Body of pancreas (tissue), 4 donors: ENCODE results near the gene CCDC112. TPM values are rescaled to one million over a fixed set of nuclear protein-coding genes. Genes with fewer than 3 reads are reported as not detected.

Experiments
- ATAC-seq: fragments of 150-250 bp; one replicate; pipeline ENCODE4 v1.9.1; 2016
- DNase-seq, 4 donors: peaks; one replicate each; pipeline ENCODE4 v3.0.0-alpha.2; 2019
- H3K27ac ChIP-seq, 4 donors: fragments of 200-600 bp; sonication (generic); 1 replicate in 3 of 4; 2 replicates in 1 of 4; pipeline versions ENCODE4 v1.5.1 to v1.6.1; 2016 to 2019; ENCODE audit warnings: mild to moderate bottlenecking in 1 of 4, mixed read lengths in 1 of 4, moderate library complexity in 1 of 4
- H3K27me3 ChIP-seq, 2 donors: fragments of 200-600 bp; sonication (generic); one replicate each; pipeline ENCODE4 v1.6.0; 2016; ENCODE audit warnings: mild to moderate bottlenecking in 1 of 2
- H3K36me3 ChIP-seq, 2 donors: fragments of 200-600 bp; sonication (generic); replicated peaks in 1 of 2; 2 replicates each; pipeline ENCODE4 v1.5.1; 2016; ENCODE audit warnings: low read depth in 2 of 2; ENCODE audit not compliant: insufficient read depth in 1 of 2
- H3K4me1 ChIP-seq: fragments of 200-600 bp; sonication (generic); one replicate; pipeline ENCODE4 v1.6.0; 2016
- H3K4me3 ChIP-seq, 2 donors: fragments of 200-600 bp; sonication (generic); 1 replicate in 1 of 2; 2 replicates in 1 of 2; pipeline ENCODE4 v1.5.1; 2016 to 2019
- H3K9me3 ChIP-seq, 3 donors: fragments of 200-600 bp; sonication (generic); 1 replicate in 2 of 3; 2 replicates in 1 of 3; pipeline ENCODE4 v1.5.1; 2016
- CTCF ChIP-seq, 7 experiments: fragments of 450-650 bp in 4 of 7; fragments of 200-600 bp in 3 of 7; sonication (generic) in 3 of 7; IDR thresholded peaks; one replicate each; pipeline ENCODE4 v1.5.1; 2016 to 2019; ENCODE audit warnings: antibody characterized with exemption in 7 of 7
- POLR2A ChIP-seq, 3 donors: fragments of 450-650 bp; IDR thresholded peaks; one replicate each; pipeline ENCODE4 v1.6.1; 2016; ENCODE audit warnings: antibody characterized with exemption in 3 of 3, mild to moderate bottlenecking in 2 of 3
- WGBS, 2 donors: methylation state at CpG; one replicate each; pipeline ENCODE4 v1.1.5; 2017; 5-methylcytosine and 5-hydroxymethylcytosine counted together
- intact Hi-C: fragments of 100-400 bp; cut with DNase I; formaldehyde crosslinking; loops from one replicate; pipeline ENCODE4 v1.15.1; 2023
- total RNA-seq, 2 donors: library from RNA; depleted of rRNA; stranded (reverse); fragments of >200 nt; gene quantifications; one replicate each; pipeline ENCODE4 v1.1.0, GENCODE V29; 2016

Gene CCDC112
- total RNA-seq, 2 donors from 2014 or later: 10.1 to 20.1 TPM

- no peaks in the 10 kb centered on the region for H3K4me1 ChIP-seq
- ATAC-seq: no peak
- H3K9me3 ChIP-seq: no peaks in the 10 kb centered on the region
- TF ChIP-seq CTCF (IDR thresholded peaks at IDR 0.05) (no peak), POLR2A (IDR thresholded peaks at IDR 0.05) (no peak)
- no peaks in the 10 kb centered on the region for H3K36me3 ChIP-seq
- no peak overlapping the region for H3K4me3 ChIP-seq
- DNase-seq: no peak
- WGBS, 2 donors: 64 to 72% methylated on average over 3 of the region's 3 CpGs
- H3K27ac ChIP-seq: no peak overlapping the region
- no peaks in the 10 kb centered on the region for H3K27me3 ChIP-seq
- intact Hi-C loops: no loop called here
Observed at GRCh38 chr5:115325296-115325959, 29.0 kb upstream of the CCDC112 start.

DNA sequence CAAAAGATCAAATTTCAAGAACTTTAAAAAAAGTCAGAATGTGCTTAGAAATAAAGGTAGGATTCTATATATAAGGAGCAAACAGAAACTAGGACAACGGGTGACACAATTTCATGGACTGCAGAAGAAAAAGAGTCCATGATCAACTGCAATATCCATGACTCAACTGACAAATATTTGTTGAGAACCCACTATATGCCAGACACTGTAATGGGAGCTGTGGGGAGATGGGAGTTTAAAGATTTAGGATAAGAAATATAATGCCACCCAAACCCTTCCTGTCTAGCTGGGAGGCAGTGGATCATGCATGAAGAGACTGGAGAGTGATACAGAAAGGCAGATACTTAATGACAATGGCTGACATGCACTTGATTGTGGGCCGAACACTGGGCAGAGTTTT is 27.6 kb upstream of the CCDC112 start:
- H3K27me3 ChIP-seq: no peaks in the 10 kb centered on the region
- H3K36me3 ChIP-seq: no peaks in the 10 kb centered on the region
- 84 to 92% methylated on average over 2 of the region's 2 CpGs for WGBS, 2 donors
- no peaks in the 10 kb centered on the region for H3K4me1 ChIP-seq
- intact Hi-C loops: no loop called here
- TF ChIP-seq CTCF (IDR thresholded peaks at IDR 0.05) (no peak), POLR2A (IDR thresholded peaks at IDR 0.05) (no peak)
- H3K4me3 ChIP-seq: no peak overlapping the region
- no peak for DNase-seq
- no peak overlapping the region for H3K27ac ChIP-seq
- no peaks in the 10 kb centered on the region for H3K9me3 ChIP-seq
- ATAC-seq: no peak

- Histone ChIP-seq H3K27me3 (no peaks in the 10 kb centered on the region), H3K27ac (no peak overlapping the region), H3K4me3 (no peak overlapping the region), H3K4me1 (no peaks in the 10 kb centered on the region), H3K36me3 (no peaks in the 10 kb centered on the region), H3K9me3 (no peaks in the 10 kb centered on the region)
- no peak for ATAC-seq
- no peak for DNase-seq
- 45 to 48% methylated on average over 2 of the region's 2 CpGs for WGBS, 2 donors
- TF ChIP-seq CTCF (IDR thresholded peaks at IDR 0.05): no peak
- no peak for TF ChIP-seq POLR2A (IDR thresholded peaks at IDR 0.05)
- intact Hi-C loops: no loop called here
Observed at GRCh38 chr5:115322729-115323128, 26.3 kb upstream of the CCDC112 start.

GRCh38 chr5:115321309-115321708 is 24.9 kb upstream of the CCDC112 start:
- no peak for TF ChIP-seq POLR2A (IDR thresholded peaks at IDR 0.05)
- TF ChIP-seq CTCF (IDR thresholded peaks at IDR 0.05): no peak
- Histone ChIP-seq H3K36me3 (no peaks in the 10 kb centered on the region), H3K27ac (no peak overlapping the region), H3K27me3 (no peaks in the 10 kb centered on the region), H3K9me3 (no peaks in the 10 kb centered on the region), H3K4me1 (no peaks in the 10 kb centered on the region), H3K4me3 (no peak overlapping the region)
- ATAC-seq (no peak), DNase-seq (no peak)
- 93% methylated on average over 3 of the region's 3 CpGs for WGBS, 2 donors
- intact Hi-C loops: no loop called here

- H3K27me3 ChIP-seq: no peaks in the 10 kb centered on the region
- intact Hi-C loops: no loop called here
- H3K36me3 ChIP-seq: no peaks in the 10 kb centered on the region
- H3K4me3 ChIP-seq: no peak overlapping the region
- no peak overlapping the region for H3K27ac ChIP-seq
- no peak for TF ChIP-seq POLR2A (IDR thresholded peaks at IDR 0.05)
- TF ChIP-seq CTCF (IDR thresholded peaks at IDR 0.05): no peak
- H3K4me1 ChIP-seq: no peaks in the 10 kb centered on the region
- DNase-seq (no peak), ATAC-seq (no peak)
- WGBS, 2 donors: 0 to 19% methylated on average over 1 of the region's 1 CpG
- no peaks in the 10 kb centered on the region for H3K9me3 ChIP-seq
Observed at GRCh38 chr5:115320515-115320914, 24.1 kb upstream of the CCDC112 start.
